HL-60/S4 treated with retinoic acid at 250 ng/mL for 4 days and 3 days (cell line): Measurements from ENCODE around the gene GARNL3.

Experiments used
- in situ Hi-C: fragments of 300-500 bp; cut with MboI; formaldehyde crosslinking; loops from 2 replicates; pipeline ENCODE4 v1.7.0; 2022; ENCODE audit warnings: low sequenced_read_pairs

Gene GARNL3

DNA sequence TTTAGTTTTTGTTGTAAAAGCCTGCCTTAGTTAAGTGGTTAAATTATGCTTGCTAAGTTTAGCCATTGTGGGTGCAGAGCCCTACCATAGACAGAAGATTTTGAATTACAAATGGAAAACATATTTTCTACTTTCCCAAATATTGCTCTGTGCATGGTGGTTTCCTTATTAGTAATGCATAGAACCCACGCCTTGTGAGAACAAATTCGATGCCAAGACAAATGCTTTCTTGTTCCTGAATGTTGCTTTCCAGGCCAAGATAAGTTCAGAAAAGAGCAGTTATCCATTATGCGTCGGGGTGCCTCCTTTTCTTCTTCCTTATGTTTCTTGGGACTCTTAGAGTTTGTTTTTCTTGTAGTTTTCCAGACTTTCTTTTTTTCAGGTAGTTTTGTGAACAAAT lies 31.0 kb upstream of the GARNL3 start:
- in situ Hi-C loops: no loop called here

DNA sequence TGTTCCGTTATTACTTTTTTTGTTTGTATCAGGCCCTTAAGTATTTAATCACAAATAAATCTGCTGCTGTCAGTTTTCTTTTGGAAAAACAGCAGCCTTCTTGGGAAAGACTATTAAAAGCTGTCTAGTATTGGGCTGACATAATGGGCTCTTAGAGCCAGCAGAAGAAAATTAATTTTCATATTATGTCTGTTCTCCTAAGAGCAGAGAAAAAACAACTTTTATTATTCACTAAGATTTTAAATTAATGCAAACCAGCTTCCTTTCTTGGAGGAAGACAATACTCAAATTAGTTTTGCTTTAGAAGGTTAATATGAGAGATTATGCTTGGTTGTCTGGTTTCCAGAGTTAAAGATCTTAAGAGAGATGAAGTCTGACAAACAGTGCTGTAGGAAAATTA lies 30.6 kb upstream of the GARNL3 start:
- in situ Hi-C loops: no loop called here

DNA sequence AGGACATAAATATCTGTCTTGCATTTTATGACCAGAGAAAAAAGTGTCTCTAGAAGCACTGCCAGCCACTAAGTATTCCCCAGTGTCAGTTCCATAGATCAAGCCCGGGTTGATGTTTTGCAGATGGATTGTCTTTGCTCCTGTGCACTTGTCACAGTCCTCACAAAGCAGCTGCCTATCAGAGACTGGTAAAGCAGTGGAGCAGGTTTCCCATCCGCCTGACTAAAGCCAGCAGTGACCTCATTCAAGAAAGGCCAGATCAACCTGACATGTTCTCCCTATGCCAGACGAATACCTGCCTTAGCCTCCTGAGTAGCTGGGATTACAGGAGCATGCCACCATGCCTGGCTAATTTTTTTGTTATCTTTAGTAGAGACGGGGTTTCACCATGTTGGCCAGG lies 26.8 kb upstream of the GARNL3 start:
- in situ Hi-C loops: no loop called here

DNA sequence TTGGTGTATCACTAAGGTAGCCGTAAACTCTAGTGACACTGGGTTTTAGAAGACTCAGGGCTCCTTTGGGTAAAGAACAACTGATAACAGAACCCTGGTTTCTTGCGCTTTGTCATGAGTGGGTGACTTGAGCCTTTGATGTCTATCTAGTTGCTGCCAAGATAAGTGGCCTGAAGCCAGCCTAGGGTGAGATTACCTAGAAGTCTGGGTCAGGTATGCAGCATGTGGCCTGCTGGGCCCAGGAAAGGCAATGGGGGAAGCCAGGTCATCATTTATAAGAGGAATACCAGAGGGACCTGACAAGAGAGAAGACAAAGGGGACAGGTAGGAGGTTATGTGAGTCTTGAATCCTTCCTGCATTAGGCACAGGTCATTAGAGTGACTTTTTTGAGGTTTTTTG lies 23.2 kb upstream of the GARNL3 start:
- in situ Hi-C loops: no loop called here

DNA sequence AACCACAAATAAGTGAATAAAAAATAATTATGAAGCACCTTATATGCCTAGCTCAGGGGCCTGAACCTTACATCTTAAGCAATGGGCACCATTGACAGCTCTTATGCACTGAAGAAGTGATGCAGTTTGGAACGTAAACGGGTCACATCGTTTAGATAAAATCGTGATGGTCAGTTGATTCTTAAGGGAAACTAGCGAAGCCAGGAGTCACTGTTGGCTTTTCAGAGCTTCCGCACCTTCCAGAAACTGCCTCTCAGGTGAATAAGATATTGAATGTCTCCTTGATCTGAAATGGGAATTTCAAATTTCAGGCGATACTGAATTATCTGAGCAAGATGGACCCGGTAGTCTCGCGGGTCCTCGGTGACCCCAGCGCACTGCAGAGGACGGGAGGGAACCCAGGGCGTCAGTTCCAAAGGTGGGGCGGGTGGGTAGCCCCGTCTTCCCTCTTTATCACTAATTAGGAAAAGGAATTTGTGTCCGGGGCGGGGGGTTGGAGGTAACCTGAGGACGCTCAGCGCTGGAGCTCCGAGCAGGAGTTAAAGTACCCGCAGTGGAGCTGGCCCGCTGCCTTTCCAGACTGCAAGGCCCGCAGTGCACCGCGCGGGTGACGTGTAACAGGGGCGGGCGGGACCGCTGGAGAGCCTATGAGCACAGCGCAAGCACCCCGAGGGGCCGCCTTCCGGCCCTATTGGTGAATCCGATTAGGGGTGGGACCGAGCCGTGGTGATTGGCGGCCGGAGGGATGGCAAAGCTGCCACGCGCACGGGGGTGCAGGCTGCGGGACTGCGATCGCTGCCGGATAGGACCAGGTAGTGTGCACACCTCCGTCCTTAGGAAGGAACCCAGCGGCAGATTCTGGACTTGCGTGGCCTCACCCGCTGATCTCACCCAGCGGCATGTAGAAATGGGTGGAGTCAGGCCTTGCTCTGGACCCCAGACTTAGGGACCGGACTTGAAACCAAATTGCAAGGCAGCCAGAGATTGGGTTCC lies 19.7 kb upstream of the GARNL3 start:
- in situ Hi-C loops: no loop called here

DNA sequence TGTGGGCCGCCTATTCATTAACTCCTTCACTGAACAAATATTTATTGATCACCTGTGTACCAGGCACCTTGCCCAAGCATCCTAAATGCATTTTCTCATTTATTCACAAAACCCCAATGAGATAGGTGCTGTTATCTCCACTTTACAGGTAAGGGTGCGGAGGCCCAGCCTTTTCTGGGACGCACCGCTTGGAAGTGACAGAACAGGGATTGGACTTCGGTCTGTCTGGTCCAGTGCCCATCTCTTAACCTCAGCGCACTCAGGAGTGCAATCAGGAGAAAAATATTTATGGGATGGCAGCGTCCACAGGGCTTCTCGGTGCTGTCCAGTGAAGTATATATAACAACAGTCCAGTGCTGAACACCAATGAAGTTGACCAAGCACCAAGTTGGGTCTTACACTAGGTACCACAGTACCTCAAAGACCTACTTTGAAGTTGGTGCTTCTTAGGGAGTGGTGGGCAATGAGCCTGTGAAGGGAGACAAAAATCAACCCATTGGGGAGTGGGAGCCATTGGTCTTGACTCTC lies 18.9 kb upstream of the GARNL3 start:
- in situ Hi-C loops: no loop called here

DNA sequence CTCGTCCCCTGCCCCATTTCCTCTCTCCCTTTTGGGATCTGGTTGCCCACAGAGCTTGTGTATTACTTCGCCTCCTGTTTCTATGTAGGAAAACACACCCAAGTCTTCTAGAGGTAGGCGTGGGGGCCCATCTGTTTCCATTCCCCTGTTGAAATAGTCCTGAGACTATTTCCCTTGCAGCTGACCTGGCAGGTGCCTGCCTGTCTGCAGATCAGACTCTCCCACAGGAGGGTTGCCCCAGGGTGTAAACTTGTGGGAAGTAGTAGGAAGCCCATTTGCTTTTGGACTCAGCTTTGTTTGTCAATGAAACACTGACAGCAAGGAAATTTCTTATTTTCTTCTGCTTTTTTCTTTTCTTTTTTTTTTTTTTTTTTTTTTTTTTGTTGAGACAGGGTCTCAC lies 16.3 kb upstream of the GARNL3 start:
- in situ Hi-C loops: no loop called here

DNA sequence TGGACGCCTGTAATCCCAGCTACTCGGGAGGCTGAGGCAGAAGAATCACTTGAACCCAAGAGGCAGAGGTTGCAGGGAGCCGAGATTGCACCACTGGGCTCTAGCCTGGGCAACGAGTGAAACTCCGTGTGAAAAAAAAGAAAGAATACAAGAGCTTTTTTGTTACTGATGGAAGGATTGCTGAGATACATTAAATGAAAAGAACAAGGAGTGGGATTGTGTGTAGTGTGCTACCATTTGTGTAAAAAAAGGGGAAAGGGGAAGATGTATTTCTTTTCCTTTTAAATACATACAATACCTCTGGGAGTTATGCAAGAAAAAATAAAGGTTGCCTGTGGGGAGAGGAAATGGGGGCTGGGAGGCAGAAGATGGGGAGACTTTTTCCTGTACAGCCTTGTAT lies 14.7 kb upstream of the GARNL3 start:
- in situ Hi-C loops: no loop called here

DNA sequence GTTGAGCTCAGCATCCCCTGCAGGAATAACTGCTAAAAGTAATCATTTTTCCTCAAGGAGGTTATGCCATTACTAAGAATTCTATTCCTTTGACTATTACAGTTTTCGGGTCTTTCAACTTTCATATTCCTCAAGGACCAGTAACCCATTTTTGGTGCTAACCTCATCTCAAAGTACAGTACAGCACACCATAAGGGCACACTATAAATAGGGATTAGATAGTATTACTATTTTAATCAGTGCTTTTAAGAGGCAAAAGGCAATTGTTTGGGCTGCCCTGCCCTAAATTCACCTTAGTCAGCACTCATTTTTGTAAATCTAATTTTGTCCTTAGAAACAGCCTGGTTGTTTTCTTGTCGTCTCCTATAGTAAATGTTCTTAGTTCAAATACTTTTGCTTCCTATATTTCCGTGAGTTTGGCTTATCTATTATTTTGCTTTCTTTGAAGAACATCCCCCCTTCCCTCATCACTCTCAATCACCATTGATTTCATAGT lies 13.6 kb upstream of the GARNL3 start:
- in situ Hi-C loops: no loop called here

DNA sequence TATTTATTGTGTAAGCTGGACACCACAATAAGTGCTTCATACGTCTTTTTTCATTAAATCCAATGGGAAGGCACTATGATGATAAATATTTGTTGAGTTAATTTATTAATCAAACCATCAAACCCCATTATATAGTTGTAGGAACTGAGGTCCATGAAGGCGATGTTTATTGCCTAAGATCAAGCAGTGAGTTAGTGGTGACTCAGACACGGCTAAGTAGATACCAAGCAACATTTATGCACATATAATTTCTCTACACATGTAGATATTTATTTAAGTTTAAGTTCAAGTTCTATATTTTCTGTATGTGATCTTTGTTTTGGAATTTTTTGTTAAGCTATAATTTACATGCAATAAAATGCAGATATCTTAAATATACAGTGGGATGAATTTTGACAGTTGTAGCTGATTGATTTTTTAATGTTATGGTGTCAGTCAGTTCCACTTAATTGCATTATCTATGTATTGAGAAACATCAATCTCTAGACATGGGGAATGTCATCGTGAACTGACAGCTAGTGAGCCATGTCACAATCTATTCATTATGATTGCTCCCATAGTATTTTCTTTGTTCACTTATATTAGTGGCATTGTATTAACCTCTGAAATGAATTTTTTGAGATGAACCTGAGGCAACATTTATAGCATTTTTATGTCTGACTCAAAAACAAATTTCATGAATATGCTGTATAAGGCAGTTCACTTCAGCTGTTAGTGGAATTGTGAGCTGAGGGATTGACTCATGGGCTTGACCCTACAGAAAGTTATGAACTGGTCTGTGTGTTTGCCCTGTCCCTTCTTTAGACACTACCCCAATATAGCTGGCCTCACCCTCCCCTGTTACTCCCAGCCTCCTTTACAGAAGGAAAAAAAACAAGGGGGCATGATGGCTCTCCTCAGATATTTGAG lies 11.9 kb upstream of the GARNL3 start:
- in situ Hi-C loops: no loop called here

DNA sequence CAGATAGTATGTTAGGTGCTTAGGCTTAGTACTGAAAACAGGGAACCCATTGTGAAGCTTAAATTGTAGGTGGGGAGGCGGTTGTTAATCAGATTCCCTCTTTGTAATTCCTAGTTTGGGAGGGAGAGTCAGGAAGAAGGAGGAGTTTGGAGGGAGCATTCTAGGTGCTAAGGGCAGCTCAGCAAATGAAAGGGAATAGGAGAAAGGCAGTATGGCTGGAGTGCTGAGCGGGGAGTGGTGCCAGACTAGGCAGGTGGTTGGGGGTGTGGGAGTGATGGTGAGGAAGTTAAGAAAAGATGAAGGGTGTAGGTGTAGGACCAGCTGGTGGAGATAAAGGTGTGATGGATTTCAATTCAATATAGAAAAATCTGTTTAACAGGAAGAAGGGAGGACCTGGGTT lies 11.1 kb upstream of the GARNL3 start:
- in situ Hi-C loops: no loop called here

DNA sequence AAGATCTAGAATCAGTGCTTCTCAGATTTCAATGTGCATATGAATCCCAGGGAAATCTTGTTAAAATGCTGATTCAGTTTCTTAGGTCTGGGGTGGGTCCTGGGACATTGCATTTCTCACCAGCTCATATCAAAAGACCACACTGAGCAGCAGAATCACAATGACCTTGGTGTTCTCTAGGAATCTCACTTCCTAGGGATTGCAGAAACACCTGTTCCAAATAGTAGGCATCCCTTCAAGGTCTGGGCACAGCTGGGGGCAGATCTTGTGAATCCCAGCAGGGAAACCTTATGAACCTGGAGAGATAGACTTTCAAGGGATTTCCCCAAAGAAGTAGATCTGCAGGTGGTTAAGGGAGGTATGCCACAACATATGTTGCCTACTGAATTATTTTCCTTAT lies 8.9 kb upstream of the GARNL3 start:
- in situ Hi-C loops: no loop called here

DNA sequence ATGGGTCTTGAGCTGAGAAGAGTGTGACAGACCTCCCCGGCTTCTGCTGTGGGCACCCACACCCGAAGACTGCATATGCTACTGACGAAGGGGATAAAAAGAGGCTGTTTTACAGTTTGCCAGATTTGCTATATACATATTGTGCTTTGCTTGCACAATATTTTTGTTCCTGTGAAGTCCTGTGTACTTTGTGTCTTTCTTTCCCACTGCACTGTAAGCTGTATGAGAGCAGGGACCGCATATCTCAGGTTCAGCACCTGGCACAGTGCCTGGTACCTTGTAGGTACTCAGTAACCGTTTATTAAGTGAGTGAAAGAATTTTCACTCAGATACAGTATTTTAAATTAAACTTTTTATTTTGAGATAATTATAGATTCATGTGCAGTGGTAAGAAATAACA lies 8.2 kb upstream of the GARNL3 start:
- in situ Hi-C loops: no loop called here

DNA sequence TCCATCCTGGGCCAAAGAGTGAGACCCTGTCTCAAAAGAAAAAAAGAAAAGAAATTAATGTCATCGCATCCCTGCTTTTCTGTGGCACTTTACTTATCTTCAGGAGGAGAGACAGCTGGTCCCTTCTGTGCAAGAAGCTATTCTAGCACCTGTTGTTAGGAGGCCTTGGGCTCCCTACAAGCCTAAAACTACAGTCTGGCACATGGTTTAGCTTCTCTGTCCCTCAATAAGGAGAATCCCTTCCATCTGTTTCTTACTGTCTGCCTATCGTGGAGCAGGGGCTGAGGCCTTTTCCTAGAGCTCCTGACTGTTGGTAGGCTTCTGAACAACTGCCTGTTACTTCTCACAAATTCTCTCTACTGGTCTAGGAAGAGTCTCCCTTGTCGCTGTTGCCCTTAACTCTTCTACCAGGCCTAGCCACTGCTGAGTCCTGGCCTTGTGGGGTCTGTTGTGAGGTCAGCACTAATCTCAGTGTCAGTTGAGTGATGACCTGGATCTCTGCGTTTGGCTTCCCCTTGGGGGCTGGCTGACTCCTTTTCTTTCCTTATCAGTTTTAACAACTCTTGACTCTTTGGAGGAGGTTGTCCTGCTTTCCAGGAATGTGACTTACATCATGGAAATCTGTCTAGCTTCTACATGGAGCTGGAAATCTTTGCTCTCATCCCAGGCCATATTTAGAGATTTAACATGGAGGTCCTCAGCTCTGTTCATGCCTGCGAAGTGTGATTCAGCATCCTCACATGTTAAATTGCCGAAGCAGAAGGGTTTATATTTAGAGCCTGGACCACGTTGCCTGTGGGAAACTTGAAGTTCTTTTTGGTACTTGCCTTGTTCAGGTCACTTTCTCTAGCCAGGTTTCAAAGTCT lies 5.7 kb upstream of the GARNL3 start:
- in situ Hi-C loops: no loop called here

DNA sequence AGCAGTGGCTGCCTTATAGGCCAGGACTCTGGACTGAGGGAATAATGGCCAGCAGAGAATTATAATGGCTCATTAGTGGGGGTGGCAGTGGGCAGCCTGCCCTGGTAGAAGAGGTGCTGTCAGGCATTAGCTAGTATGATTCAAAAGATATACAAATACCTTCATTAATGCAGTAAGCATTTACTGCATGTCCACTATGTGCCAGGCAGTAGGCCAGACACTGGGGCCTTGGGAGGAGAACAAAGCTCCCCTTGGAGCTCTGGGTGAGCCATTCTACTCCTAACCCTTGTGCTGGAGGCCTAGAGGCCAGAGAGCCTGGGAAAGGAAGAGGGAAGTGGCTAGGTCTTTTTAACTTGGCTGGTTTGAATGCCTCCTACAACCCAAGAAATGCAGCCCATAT lies 2.0 kb upstream of the GARNL3 start:
- in situ Hi-C loops: no loop called here

DNA sequence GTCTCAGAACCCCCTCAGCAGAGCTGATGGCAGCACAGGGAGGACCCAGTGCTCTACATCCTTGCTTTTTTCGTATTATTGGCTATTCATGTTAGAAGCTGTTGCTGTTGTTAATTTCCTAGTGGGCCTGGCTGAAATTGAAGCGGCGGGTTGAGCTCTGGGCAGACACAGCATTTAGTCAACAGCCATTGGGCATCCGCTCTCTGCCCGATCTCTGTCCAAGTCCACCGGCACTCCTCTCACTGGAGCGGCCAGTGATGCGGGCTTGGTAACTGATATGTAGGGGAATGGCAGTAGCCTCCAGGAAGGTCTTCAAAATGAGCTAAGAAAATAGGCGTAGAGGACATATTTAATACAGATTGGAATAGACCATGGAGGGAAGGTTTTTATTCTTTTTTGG lies 1.3 kb upstream of the GARNL3 start:
- in situ Hi-C loops: no loop called here

DNA sequence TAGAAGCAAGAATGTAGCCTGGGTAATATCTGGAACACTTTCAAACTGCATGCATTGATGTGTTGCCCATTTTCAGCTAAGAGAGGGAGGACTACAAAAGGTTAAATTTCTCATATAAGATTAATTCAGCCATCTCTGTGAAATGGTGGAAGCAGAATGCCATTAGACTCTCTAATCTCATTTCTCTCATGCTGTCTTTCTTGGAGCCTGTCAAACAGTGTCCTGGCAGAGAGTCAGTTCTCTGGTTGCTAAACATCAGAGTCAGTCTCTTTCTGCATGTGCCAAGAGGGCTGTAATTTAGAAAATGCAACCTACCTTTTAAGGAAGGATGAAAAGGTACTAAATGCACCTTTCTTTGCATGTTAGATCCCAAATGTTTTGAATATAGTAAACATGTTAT lies 910 bp upstream of the GARNL3 start:
- in situ Hi-C loops: no loop called here

DNA sequence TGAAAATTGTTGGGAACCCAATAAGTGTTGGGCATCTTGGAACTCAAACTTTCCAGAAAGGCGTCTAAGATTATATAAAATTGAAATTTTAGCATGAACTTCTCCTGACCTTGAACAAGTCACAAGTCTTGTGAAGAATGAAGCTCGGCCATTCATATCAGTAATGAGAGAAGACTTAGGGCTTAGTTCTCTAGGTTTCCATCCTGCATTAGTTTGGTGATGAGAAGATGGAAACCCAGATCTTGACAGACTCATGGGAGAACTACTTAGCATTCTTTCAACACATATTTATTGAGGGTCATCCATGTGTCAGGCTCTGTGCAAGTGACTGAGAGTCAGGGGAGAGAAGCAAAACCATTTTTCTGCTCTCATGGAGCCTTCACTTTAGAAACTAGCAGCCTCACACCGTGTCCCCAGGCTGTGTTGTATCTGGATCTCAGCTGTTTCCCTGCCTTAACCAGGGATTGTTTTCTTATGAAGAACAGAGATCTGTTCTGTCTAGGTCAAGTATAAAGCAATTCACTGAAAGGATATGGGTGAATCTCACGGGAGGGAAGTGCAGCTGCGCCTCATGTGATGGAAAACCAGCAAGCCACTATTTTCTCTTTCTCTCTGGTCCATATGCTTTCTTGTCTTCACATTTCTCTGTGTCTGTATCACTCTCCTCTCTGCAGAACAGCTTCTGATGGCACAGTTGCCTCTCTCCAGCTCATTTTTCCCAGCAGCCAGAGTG lies 3.4 kb downstream of the GARNL3 start:
- in situ Hi-C loops: no loop called here

DNA sequence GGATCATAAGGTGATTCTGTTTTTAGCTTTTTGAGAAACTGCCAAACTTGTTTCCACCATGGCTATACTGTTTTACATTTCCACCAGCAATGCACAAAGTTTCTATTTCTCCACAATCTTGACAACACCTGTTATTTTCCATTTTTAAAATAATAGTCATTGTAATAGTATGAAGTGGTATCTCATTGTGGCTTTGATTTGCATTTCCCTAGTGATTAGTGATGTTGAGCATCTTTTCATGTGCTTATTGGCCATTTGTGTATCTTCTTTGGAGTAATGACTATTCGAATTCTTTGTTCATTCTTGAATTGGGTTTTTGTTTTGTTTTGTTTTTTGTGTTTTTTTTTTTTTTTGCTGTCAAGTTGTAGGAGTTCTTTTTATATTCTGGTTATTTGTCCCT lies 4.9 kb downstream of the GARNL3 start:
- in situ Hi-C loops: no loop called here

DNA sequence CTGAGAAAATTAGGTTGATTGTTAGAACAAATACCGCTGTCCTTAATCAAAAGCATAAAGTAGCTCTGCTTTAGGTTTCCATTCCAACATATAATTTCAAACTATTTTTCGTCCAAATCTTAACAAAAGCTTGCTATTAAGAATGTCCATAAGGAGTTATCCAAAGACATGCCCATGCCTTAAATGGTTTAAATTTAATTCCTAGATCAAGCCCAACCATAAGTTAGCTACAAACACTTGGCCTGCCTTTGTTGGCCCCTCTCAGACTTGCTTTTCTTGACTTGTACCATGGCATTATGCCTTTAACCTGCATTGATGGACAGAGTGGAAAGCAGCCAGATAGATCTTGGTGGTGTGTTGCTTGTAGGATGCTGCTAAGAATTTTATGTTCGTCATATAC lies 8.8 kb downstream of the GARNL3 start:
- in situ Hi-C loops: no loop called here
